Ovary (tissue), 9 donors: ENCODE data around the gene AQP7. TPM values are rescaled to one million over a fixed set of nuclear protein-coding genes. Genes with fewer than 3 reads are reported as not detected.

Experiments used
- DNase-seq, 5 donors: peaks; one replicate each; pipeline ENCODE4 v3.0.0-alpha.2; 2019 to 2020
- H3K27ac ChIP-seq, 2 donors: fragments of 200-600 bp; one replicate each; pipeline versions ENCODE4 v1.5.1 to v1.8.0; 2019 to 2022
- H3K27me3 ChIP-seq: fragments of 200-600 bp; one replicate; pipeline ENCODE4 v1.8.0; 2022
- H3K36me3 ChIP-seq: fragments of 200-600 bp; sonication (generic); one replicate; pipeline ENCODE4 v1.5.1; 2019
- H3K4me1 ChIP-seq: one replicate; pipeline ENCODE4 v1.8.1; 2013; ENCODE audit warnings: mild to moderate bottlenecking, moderate library complexity; ENCODE audit not compliant: insufficient read depth
- H3K4me3 ChIP-seq: fragments of 200-600 bp; sonication (generic); one replicate; pipeline ENCODE4 v1.5.1; 2017
- H3K9me3 ChIP-seq, 2 donors: fragments of 200-600 bp in 1 of 2; sonication (generic) in 1 of 2; one replicate each; pipeline versions ENCODE4 v1.5.1 to v1.8.1; 2013 to 2019; ENCODE audit warnings: mild to moderate bottlenecking in 1 of 2, moderate library complexity in 1 of 2
- CTCF ChIP-seq, 3 donors: fragments of 450-650 bp in 2 of 3; fragments of 200-600 bp in 1 of 3; IDR thresholded peaks; one replicate each; pipeline versions ENCODE4 v1.5.1 to v1.8.0; 2016 to 2022; ENCODE audit warnings: antibody characterized with exemption in 3 of 3, mild to moderate bottlenecking in 1 of 3
- EP300 ChIP-seq: sonication (generic); formaldehyde crosslinking; IDR thresholded peaks from one replicate; pipeline ENCODE4 v1.6.1; 2017; ENCODE audit warnings: antibody characterized with exemption
- POLR2A ChIP-seq: fragments of 450-650 bp; IDR thresholded peaks from one replicate; pipeline ENCODE4 v1.6.1; 2017; ENCODE audit warnings: antibody characterized with exemption, mild to moderate bottlenecking, moderate library complexity
- WGBS, 3 donors: extraction: QIAGEN DNeasy Blood & Tissue Kit in 1 of 3; methylation state at CpG; one replicate each; pipeline versions ENCODE4 v1.1.5 to v1.1.7; 2013 to 2017; 5-methylcytosine and 5-hydroxymethylcytosine counted together
- intact Hi-C, 4 donors: fragments of 100-400 bp; cut with DNase I; formaldehyde crosslinking; loops; one replicate each; pipeline versions ENCODE4 v1.11.0 to v1.15.1; 2022 to 2023
- polyA plus RNA-seq, 2 donors: library from polyadenylated mRNA; stranded (reverse); fragments of 200-250 nt in 1 of 2; fragments of 350-450 nt in 1 of 2; fragmentation: Illumina TruSeq in 1 of 2; extraction: RNeasy Lipid Tissue Mini Kit (QIAGEN cat#74804) in 1 of 2; gene quantifications; one replicate each; pipeline ENCODE4 v1.2.3, GENCODE V29; 2013 to 2014
- total RNA-seq, 7 donors: library from RNA; depleted of rRNA in 2 of 7; stranded (reverse); fragments of >200 nt in 2 of 7; fragmentation: NEBNext Ultra II Directional in 3 of 7; extraction: Animal tissue kit (Norgen Biotek cat#: 25700) in 3 of 7; gene quantifications; one replicate each; pipeline versions ENCODE4 v1.1.0 to v1.2.4, GENCODE V29; 2016 to 2023
- donor health status: DM: no; HTN: no; CAD: no; lungs with moderate emphysema.
- donor health status: DM: no; HTN: no; CAD: no.
- donor health status: Bipolar disorder and iron deficiency.
- donor health status: DM: yes; HTN: yes; CAD: no.
- donor health status: DM: no; HTN: no; CAD: no.
- donor health status: DM: yes; HTN: yes; CAD: no.

Gene AQP7
- total and polyA plus RNA-seq, 9 donors = 1.1 to 3.8 (median 2.2) TPM

- Histone ChIP-seq H3K4me3 (no peak overlapping the region), H3K27me3 (no peaks in the 10 kb centered on the region), H3K36me3 (no peaks in the 10 kb centered on the region), H3K4me1 (no peaks in the 10 kb centered on the region), H3K27ac (no peak overlapping the region), H3K9me3 (no peaks in the 10 kb centered on the region)
- no peak for TF ChIP-seq CTCF (IDR thresholded peaks at IDR 0.05)
- TF ChIP-seq POLR2A = no peak
- TF ChIP-seq EP300 = no peak
- WGBS, 3 donors = 38 to 54% (median 50%) methylated on average over 2 of the region's 2 CpGs
- no peak for DNase-seq
- intact Hi-C loops = loop anchor here in 1 of 4 donors (10.0 kb wide), 1 partner anchor 132 kb away; no protein-coding TSS in a partner anchor
These were observed 34.8 kb upstream of the AQP7 start for GRCh38 chr9:33437205-33437604.

- DNase-seq = no peak
- Histone ChIP-seq H3K36me3 (no peaks in the 10 kb centered on the region), H3K4me1 (no peaks in the 10 kb centered on the region), H3K4me3 (no peak overlapping the region), H3K27ac (no peak overlapping the region), H3K27me3 (no peaks in the 10 kb centered on the region), H3K9me3 (no peaks in the 10 kb centered on the region)
- 46 to 49% (median 46%) methylated on average over 8 of the region's 8 CpGs for WGBS, 3 donors
- no peak for TF ChIP-seq CTCF (IDR thresholded peaks at IDR 0.05)
- no peak for TF ChIP-seq EP300
- no peak for TF ChIP-seq POLR2A
- intact Hi-C loops = loop anchor here in 1 of 4 donors (10.0 kb wide), 1 partner anchor 132 kb away; no protein-coding TSS in a partner anchor
These were observed 34.1 kb upstream of the AQP7 start for GRCh38 chr9:33436445-33436844.

GRCh38 chr9:33435821-33436277, 33.5 kb upstream of the AQP7 start:
- 82 to 88% (median 82%) methylated on average over 8 of the region's 8 CpGs for WGBS, 3 donors
- Histone ChIP-seq H3K4me1 (no peaks in the 10 kb centered on the region), H3K9me3 (no peaks in the 10 kb centered on the region), H3K36me3 (no peaks in the 10 kb centered on the region), H3K4me3 (no peak overlapping the region), H3K27ac (no peak overlapping the region), H3K27me3 (no peaks in the 10 kb centered on the region)
- intact Hi-C loops = loop anchor here in 1 of 4 donors (10.0 kb wide), 1 partner anchor 131 kb away; no protein-coding TSS in a partner anchor
- DNase-seq = no peak
- TF ChIP-seq EP300 = no peak
- TF ChIP-seq POLR2A = no peak
- TF ChIP-seq CTCF (IDR thresholded peaks at IDR 0.05) = no peak

- intact Hi-C loops = loop anchor here in 1 of 4 donors (10.0 kb wide), 1 partner anchor 130 kb away; no protein-coding TSS in a partner anchor
- no peaks in the 10 kb centered on the region for H3K9me3 ChIP-seq
- no peak overlapping the region for H3K4me3 ChIP-seq
- TF ChIP-seq EP300 = no peak
- TF ChIP-seq CTCF (IDR thresholded peaks at IDR 0.05) = no peak
- no peak for TF ChIP-seq POLR2A
- H3K4me1 ChIP-seq = no peaks in the 10 kb centered on the region
- no peak overlapping the region for H3K27ac ChIP-seq
- 36 to 53% (median 53%) methylated on average over 14 to 16 of the region's 16 CpGs for WGBS, 3 donors
- DNase-seq = no peak
- H3K27me3 ChIP-seq = no peaks in the 10 kb centered on the region
- no peaks in the 10 kb centered on the region for H3K36me3 ChIP-seq
These were observed 32.1 kb upstream of the AQP7 start for GRCh38 chr9:33434317-33435105.
